GM15510 (cell line): ENCODE measurements around the gene DAGLB.

Source experiments
- POLR2A ChIP-seq: IDR thresholded peaks from 3 replicates; pipeline ENCODE4 v1.6.1; 2011; ENCODE audit warnings: borderline replicate concordance; ENCODE audit not compliant: insufficient read length; ENCODE audit errors: extremely low read depth

The DAGLB gene

DNA sequence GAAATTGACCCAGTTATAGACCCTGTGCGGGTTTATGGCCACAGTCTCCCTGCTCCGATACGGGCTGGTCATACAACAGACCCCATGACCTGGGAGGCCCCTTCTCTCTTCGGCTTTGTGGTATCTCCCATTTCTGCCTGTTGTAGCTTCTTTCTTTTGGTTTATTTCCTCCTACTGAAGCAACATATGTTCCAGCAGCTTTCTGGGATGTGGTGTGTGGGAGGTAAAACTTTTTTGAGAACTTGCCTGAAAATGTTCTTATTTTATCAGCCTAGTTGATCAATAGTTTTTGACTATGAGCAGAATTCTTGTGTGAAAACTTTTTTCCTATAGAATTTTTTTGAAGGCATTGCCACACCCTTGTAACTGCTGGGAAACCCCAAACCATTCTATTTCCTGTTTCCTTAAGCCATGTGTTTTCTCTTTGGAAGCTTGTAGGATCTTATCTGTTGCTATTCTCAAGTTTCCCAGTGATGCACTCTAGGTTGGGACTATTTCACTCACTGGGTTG lies 80.0 kb downstream of the DAGLB start:
- TF ChIP-seq POLR2A: no peak

DNA sequence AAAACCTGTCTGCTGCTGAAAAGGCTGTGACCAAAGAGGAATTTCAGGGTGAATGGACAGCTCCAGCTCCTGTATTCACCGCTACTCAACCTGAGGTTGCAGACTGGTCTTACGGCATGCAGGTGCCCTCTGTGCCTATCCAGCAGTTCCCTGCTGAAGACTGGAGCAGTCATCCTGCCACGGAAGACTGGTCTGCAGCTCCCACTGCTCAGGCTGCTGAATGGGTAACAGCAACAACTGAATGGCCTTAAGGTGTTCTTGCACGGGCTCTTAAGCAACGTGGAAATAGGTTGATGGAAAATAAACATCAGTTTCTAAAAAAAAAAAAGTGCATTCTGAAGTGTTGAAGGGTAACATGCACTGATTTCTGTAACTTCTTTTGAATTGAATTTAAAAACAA lies 82.3 kb downstream of the DAGLB start:
- no peak for TF ChIP-seq POLR2A

DNA sequence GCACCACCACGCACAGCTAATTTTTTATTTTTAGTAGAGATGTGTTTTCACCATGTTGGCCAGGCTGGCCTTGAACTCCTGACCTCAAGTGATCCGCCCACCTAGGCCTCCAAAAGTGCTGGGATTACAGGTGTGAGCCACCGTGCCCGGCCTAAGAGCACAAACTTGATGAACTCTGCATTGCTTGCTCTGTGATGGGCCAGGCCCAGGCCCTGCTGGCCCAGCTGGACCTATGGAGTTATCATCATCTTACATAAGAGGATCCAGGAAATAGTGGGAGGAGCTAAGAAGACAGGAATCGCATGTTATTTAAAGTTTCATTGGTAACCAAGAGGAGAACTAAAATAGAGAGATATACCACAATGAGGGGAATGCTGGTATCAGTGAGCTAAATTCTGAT lies 86.9 kb downstream of the DAGLB start:
- no peak for TF ChIP-seq POLR2A

DNA sequence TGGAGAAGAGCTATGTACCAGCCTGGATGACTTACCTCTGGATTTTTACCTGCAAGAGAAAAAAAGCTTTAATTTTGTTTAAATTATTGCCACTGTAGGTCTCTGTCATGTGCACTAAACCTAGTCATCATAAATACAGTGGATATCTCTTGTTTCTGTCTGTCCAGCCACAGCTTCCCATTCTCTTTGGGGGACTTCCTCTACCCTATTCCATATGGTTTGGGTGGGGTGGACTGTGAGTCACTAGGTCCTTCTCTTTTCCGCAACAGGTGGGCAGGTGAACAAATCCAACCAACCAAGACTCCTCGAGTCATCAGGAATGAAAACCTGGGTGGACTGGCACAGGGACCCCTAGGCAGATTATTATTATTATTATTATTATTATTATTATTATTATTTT lies 88.0 kb downstream of the DAGLB start:
- TF ChIP-seq POLR2A: no peak
